Fibroblast of the aortic adventitia (primary cell): ENCODE measurements around the gene MMP23B. TPM values are rescaled to one million over a fixed set of nuclear protein-coding genes. Genes with fewer than 3 reads are reported as not detected.

Experiments used
- DNase-seq: peaks from one replicate; pipeline ENCODE4 v3.0.0-alpha.2; 2010; ENCODE audit warnings: low read depth
- H3K4me3 ChIP-seq: 2 replicates; pipeline ENCODE4 v1.5.1; 2011; ENCODE audit warnings: low read depth, mild to moderate bottlenecking, control low read depth, low read length, moderate library complexity
- total RNA-seq: library from RNA; depleted of rRNA; stranded (reverse); fragments of >200 nt; gene quantifications from 2 replicates; pipeline ENCODE4 v1.2.3, GENCODE V29; 2012; ENCODE audit warnings: low replicate concordance
- TF ChIP-seq, protein P1 (sequence below): IDR thresholded peaks from 2 replicates; pipeline ENCODE4 v1.5.1; 2011; ENCODE audit warnings: mild to moderate bottlenecking, low read length, control low read depth, inconsistent platforms; ENCODE audit not compliant: insufficient read depth

The MMP23B gene
- total RNA-seq, 1 donor: 13.5 TPM

DNA sequence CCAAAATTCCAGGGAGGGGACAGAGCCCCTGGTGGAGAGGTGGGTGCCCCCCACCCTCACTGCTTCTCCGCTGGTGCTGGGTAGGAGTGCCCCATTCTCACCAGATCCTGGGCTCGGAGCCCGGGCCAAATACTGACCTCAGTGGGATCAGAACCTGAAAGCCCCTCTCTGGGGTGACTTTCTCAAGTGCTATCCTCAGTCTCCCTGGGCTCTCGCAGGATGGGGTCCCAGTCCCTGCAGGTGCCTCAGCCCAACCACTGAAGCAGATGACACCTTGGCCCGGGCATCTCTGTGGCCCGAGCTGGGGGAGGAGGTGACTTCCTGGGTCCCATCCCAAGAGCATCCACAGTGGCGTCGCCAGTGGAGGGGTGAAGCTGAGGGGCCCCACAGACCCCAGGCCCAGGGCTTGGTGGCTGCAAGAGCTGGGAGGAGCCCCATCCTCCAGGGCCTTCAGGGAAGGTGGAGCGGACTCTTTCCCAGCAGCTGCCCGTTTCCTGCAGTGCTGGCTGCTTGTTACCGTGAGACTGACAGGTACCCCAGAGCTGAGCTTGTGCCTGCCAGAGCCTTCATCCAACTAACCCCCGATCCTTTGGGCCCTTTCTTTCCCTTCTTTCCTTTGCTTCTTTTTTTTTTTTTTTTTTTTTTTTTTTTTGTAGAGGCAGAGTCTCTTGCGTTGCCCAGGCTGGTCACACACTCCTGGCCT, 28.2 kb upstream of the MMP23B start:
- no peak for DNase-seq
- H3K4me3 ChIP-seq: no peak overlapping the region
- TF ChIP-seq, protein P1, sequence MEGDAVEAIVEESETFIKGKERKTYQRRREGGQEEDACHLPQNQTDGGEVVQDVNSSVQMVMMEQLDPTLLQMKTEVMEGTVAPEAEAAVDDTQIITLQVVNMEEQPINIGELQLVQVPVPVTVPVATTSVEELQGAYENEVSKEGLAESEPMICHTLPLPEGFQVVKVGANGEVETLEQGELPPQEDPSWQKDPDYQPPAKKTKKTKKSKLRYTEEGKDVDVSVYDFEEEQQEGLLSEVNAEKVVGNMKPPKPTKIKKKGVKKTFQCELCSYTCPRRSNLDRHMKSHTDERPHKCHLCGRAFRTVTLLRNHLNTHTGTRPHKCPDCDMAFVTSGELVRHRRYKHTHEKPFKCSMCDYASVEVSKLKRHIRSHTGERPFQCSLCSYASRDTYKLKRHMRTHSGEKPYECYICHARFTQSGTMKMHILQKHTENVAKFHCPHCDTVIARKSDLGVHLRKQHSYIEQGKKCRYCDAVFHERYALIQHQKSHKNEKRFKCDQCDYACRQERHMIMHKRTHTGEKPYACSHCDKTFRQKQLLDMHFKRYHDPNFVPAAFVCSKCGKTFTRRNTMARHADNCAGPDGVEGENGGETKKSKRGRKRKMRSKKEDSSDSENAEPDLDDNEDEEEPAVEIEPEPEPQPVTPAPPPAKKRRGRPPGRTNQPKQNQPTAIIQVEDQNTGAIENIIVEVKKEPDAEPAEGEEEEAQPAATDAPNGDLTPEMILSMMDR: no peak

DNA sequence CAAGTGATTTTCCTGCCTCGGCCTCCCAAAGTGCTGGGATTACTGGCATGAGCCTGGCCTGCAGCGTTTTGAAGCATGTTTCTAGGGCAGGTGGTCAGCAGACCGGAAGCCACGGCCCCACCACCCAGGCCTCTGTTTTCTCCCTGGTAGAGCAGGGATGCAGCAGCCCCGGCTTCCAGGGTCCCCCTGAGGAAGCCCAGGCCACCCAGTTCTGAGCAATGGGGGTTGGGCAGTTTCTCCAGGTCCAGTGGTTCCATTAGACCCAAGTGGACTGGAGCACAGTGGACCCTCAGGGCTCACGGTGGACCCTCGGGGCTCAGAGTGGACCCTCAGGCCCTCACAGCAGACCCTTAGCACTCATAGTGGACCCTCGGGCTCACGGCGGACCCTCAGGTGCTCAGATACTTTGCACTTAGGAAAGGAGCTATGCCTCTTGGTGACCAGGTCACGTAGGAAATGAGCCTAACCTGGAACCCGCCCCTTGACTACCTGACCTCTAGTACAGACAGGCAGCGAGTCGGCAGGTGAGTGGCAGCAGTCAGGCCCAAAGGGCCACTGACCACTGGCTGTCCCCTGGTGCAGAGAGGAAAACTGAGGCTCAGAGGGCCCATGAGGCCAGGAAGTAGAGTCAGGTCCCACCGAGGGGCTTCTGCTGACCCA, 27.5 kb upstream of the MMP23B start:
- no peak for DNase-seq
- TF ChIP-seq, protein P1: no peak
- no peak overlapping the region for H3K4me3 ChIP-seq

DNA sequence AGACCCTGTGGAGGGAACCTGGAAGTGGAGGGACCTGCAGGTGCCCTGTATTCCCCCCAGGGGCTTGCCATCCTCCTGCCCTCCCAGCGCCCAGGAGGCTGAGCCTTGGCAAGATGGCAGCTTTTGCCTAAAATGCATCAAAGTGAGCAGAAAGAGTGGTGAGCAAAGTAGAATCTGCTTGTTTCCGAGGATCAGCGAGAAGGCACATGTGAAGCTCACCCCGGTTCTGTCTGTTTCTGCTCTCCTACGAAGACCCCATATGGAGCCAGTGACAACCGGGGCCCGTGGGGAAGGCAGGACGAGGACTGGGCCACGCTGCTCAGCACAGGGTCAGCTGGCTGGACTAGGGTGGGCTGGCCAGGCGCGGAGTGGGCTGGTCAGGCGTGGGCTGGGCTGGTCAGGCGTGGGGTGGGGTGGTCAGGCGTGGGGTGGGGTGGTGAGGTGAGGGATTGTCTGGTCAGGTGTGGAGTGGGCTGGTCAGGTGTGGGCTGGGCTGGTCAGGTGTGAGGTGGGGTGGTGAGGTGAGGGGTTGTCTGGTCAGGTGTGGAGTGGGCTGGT, 26.9 kb upstream of the MMP23B start:
- DNase-seq: no peak

DNA sequence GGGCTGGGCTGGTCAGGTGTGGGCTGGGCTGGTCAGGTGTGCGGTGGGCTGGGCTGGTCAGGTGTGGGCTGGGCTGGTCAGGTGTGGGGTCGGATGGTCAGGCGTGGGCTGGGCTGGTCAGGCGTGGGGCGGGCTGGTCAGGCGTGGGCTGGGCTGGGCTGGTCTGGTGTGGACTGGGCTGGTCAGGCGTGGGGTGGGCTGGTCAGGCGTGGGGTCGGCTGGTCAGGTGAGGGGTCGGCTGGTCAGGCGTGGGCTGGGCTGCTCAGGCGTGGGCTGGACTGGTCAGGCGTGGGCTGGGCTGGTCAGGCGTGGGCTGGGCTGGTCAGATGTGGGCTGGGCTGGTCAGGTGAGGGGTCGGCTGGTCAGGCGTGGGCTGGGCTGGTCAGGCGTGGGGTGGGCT, 26.2 kb upstream of the MMP23B start:
- DNase-seq: no peak
- TF ChIP-seq, protein P1: no peak
- no peak overlapping the region for H3K4me3 ChIP-seq

More for the DNA sequence above, 26.9 kb upstream of the MMP23B start:
- TF ChIP-seq, protein P1: no peak
- no peak overlapping the region for H3K4me3 ChIP-seq

DNA sequence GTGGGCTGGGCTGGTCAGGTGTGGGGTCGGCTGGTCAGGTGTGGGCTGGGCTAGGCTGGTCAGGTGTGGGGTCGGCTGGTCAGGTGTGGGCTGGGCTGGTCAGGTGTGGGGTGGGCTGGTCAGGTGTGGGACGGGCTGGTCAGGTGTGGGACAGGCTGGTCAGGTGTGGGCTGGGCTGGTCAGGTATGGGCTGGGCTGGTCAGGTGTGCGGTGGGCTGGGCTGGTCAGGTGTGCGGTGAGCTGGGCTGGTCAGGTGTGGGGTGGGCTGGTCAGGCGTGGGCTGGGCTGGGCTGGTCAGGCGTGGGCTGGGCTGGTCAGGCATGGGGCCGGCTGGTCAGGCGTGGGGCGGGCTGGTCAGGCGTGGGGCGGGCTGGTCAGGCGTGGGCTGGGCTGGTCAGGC, 25.7 kb upstream of the MMP23B start:
- DNase-seq: no peak
- TF ChIP-seq, protein P1: no peak
- H3K4me3 ChIP-seq: no peak overlapping the region

DNA sequence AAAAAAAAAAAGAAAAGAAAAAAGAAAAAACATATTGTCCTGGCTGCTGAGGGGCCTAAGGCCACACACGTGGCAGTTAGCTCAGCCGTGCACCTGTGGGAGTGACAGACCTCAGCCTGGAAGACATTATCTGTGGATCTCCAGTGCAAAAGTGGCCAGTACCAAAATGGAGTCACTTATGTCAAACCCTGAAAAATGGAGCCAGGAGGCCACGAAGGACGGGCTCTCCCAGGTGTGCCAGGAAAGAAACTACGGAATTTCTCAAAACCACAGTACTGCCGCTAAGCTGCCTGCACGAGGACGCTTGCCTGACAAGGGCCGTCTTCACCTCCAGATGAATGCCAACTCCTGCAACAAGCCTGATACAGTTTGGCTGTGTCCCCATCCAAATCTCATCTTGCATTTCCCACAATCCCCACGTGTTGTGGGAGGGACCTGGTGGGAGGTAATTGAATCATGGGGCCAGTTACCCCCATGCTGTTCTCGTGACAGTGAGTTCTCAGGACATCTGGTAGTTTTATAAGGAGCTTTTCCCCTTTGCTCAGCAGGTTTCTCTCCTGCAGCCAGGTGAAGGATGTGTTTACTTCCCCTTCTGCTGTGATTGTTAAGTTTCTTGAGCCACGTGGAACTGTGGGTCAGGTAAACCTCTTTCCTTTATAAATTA, 22.0 kb upstream of the MMP23B start:
- H3K4me3 ChIP-seq: no peak overlapping the region
- TF ChIP-seq, protein P1: no peak
- DNase-seq: no peak
